Caco-2 (cell line): ENCODE results near the gene HOXB8. TPM values are rescaled to one million over a fixed set of nuclear protein-coding genes. Genes with fewer than 3 reads are reported as not detected.

ENCODE experiments used
- BruUV-seq: library from RNA; stranded (reverse); fragments of 400-500 nt; replicated peaks from 2 replicates; lab custom pipeline; 2021; lab: Mats Ljungman, UMichigan
- CTCF ChIA-PET: fragments of 300-600 bp; sonication (Branson Sonifier 250); formaldehyde crosslinking; loops from one replicate; lab custom pipeline; 2022; ENCODE audit warnings: antibody characterized with exemption; lab: Charles Lee
- POLR2A ChIA-PET: fragments of 300-600 bp; sonication (Branson Sonifier 250); formaldehyde crosslinking; loops from one replicate; lab custom pipeline; 2022; ENCODE audit warnings: antibody characterized with exemption; lab: Charles Lee
- DNase-seq, 2 experiments: peaks; one replicate each; pipeline versions ENCODE4 v3.0.0 to v3.0.0-alpha.2; 2020 to 2022
- H3K27me3 ChIP-seq: replicated peaks from 2 replicates; pipeline ENCODE4 v1.6.0; 2011; ENCODE audit warnings: low read length; ENCODE audit not compliant: control insufficient read depth, insufficient read depth
- H3K36me3 ChIP-seq: 2 replicates; pipeline ENCODE4 v1.5.1; 2011; ENCODE audit warnings: low read length; ENCODE audit not compliant: control insufficient read depth, insufficient read depth
- H3K4me1 ChIP-seq: fragments of 250-450 bp; sonication (Bioruptor Pico); 2 replicates; pipeline ENCODE4 v1.5.1; 2020; ENCODE audit warnings: mild to moderate bottlenecking
- H3K4me3 ChIP-seq: 2 replicates; pipeline ENCODE4 v1.5.1; 2011; ENCODE audit warnings: low read depth, mild to moderate bottlenecking, control low read depth, low read length
- H3K9me3 ChIP-seq: fragments of 250-450 bp; sonication (Bioruptor Pico); 2 replicates; pipeline ENCODE4 v1.5.1; 2020; ENCODE audit warnings: mild to moderate bottlenecking, moderate library complexity
- H3K27ac Mint-ChIP-seq: one replicate; pipeline ENCODE4 v1.8.0; 2022; ENCODE audit warnings: mixed read lengths; ENCODE audit not compliant: unreplicated experiment
- H3K27me3 Mint-ChIP-seq: one replicate; pipeline ENCODE4 v1.8.0; 2022; ENCODE audit warnings: mixed read lengths; ENCODE audit not compliant: insufficient read depth, unreplicated experiment
- H3K36me3 Mint-ChIP-seq: one replicate; pipeline ENCODE4 v1.8.0; 2022; ENCODE audit warnings: mild to moderate bottlenecking, mixed read lengths; ENCODE audit not compliant: insufficient read depth, unreplicated experiment
- H3K4me1 Mint-ChIP-seq: one replicate; pipeline ENCODE4 v1.8.0; 2022; ENCODE audit warnings: low read depth, mixed read lengths; ENCODE audit not compliant: unreplicated experiment
- H3K4me3 Mint-ChIP-seq: one replicate; pipeline ENCODE4 v1.8.0; 2022; ENCODE audit warnings: mild to moderate bottlenecking, moderate library complexity, mixed read lengths; ENCODE audit not compliant: unreplicated experiment
- H3K9me3 Mint-ChIP-seq: one replicate; pipeline ENCODE4 v1.8.0; 2022; ENCODE audit warnings: mixed read lengths; ENCODE audit not compliant: unreplicated experiment
- CTCF ChIP-seq, 2 experiments: fragments of 200-600 bp in 1 of 2; IDR thresholded peaks; 1 replicate in 1 of 2; 2 replicates in 1 of 2; pipeline versions ENCODE4 v1.5.1 to v1.8.0; 2011 to 2022; ENCODE audit warnings: antibody characterized with exemption in 1 of 2, control low read depth in 1 of 2, inconsistent platforms in 1 of 2, low read depth in 1 of 2, low read length in 1 of 2, mild to moderate bottlenecking in 1 of 2, moderate library complexity in 1 of 2; ENCODE audit not compliant: insufficient read depth in 1 of 2, severe bottlenecking in 1 of 2, unreplicated experiment in 1 of 2
- intact Hi-C: fragments of 100-400 bp; cut with micrococcal nuclease; formaldehyde crosslinking; loops from one replicate; pipeline ENCODE4 v1.10.0; 2022; ENCODE audit not compliant: unreplicated experiment
- total RNA-seq: library from RNA; stranded (reverse); gene quantifications from 2 replicates; pipeline ENCODE4 v1.2.3, GENCODE V29; 2022

HOXB8 gene
- total RNA-seq, 1 experiment from 2014 or later: 1.2 TPM

GRCh38 chr17:48619826-48620449, 4.8 kb upstream of the HOXB8 start:
- H3K4me1 Mint-ChIP-seq: peaks cover 28% of the 10 kb centered on the region
- no peak overlapping the region for H3K27ac Mint-ChIP-seq

DNA sequence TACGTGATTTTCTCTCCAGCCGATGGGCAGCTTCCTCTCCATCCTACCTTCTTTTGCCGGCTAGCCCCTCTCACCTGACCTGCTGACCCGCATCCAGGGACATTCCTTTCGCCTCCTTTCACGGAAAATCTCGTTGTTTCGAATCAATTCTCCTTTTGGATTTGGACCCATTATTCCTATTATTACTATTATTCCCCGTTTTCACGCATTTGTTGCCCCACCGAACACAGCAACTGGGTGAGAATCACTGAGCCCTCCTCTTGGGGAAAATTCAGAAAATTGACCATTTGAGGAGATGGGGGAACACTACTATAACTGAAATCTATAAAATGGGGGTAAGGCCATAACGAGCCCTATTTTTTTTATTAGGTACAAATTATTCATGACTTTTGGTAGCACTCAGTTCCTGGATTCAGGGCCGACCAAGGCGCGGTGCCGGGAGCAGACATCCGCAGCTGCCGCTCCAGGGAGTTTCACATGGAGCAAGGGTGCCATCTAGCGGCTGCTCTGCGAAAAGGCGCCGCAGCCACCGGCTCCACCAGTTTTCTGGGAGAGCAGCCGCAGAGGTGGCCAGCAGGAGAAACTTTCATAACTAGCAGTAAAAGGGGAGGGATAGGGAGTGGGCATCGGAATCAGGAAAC, 3.3 kb upstream of the HOXB8 start:
- Mint-ChIP-seq H3K9me3 (no peaks in the 10 kb centered on the region), H3K27ac (peak overlapping the region; percentile 59), H3K4me3 (peak overlapping the region; percentile 63), H3K27me3 (peaks cover 69% of the 10 kb centered on the region), H3K36me3 (peaks cover 7% of the 10 kb centered on the region), H3K4me1 (peaks cover 33% of the 10 kb centered on the region)
- peak; percentile 100 for TF ChIP-seq CTCF (IDR thresholded peaks at IDR 0.05; ENCODE audit: insufficient read depth in 1 of 2, low read depth in 1 of 2, low read length in 1 of 2, severe bottlenecking in 1 of 2, unreplicated experiment in 1 of 2)
- ChIA-PET POLR2A (interaction anchor here (0.6 to 0.9 kb wide), 2 partner anchors 123 to 205 kb away, joined by 4 to 5 read pairs; no protein-coding TSS in a partner anchor), CTCF (interaction anchor here (0.6 to 2.3 kb wide), 23 partner anchors 12 to 1084 kb away, joined by 3 to 11 read pairs (median 4); no protein-coding TSS in a partner anchor)
- DNase-seq: peak; percentile 93 to 98
- Histone ChIP-seq H3K36me3 (no peaks in the 10 kb centered on the region), H3K4me1 (peaks cover 4% of the 10 kb centered on the region), H3K27me3 (peaks cover 27% of the 10 kb centered on the region), H3K9me3 (no peaks in the 10 kb centered on the region), H3K4me3 (peak overlapping the region; percentile 33)
- intact Hi-C loops: loop anchor here (1.0 to 2.0 kb wide), 7 partner anchors 126 to 594 kb away; no protein-coding TSS in a partner anchor
- no TSS peak for BruUV-seq

More at GRCh38 chr17:48619826-48620449, 4.8 kb upstream of the HOXB8 start:
- Mint-ChIP-seq H3K27me3 (peaks cover 69% of the 10 kb centered on the region), H3K36me3 (peaks cover 7% of the 10 kb centered on the region), H3K9me3 (no peaks in the 10 kb centered on the region), H3K4me3 (peak overlapping the region; percentile 63)
- ChIA-PET CTCF (interaction anchor here (0.6 to 1.9 kb wide), 3 partner anchors 13 to 690 kb away, joined by 3 to 5 read pairs (median 4); no protein-coding TSS in a partner anchor), POLR2A (no interaction called here)
- DNase-seq: no peak
- no peak for TF ChIP-seq CTCF (IDR thresholded peaks at IDR 0.05; ENCODE audit: insufficient read depth in 1 of 2, low read depth in 1 of 2, low read length in 1 of 2, severe bottlenecking in 1 of 2, unreplicated experiment in 1 of 2)
- Histone ChIP-seq H3K36me3 (no peaks in the 10 kb centered on the region), H3K9me3 (no peaks in the 10 kb centered on the region), H3K4me3 (no peak overlapping the region), H3K27me3 (peaks cover 33% of the 10 kb centered on the region), H3K4me1 (peaks cover 9% of the 10 kb centered on the region)
- BruUV-seq: no TSS peak
- intact Hi-C loops: loop anchor here (2.0 kb wide), 3 partner anchors 127 to 595 kb away; no protein-coding TSS in a partner anchor
